Amniotic stem cell (primary cell): Measurements from ENCODE around the gene CASP14.
"Not testable (repeated sequence)": the region's sequence is repeated elsewhere in the genome, so short reads cannot be mapped to it uniquely, and the experiment has no call there.

Experiments used
- DNase-seq: peaks from one replicate; lab custom pipeline; 2025; lab: John Stamatoyannopoulos, UW

CASP14 gene

GRCh38 chr19:15048885-15049541 is at the start of gene CASP14:
CASP14 (plus strand) TSS chr19:15049480; CDS start chr19:15052252, 2,772 bp downstream.
- no peak for DNase-seq

- DNase-seq: no peak
These were observed 41.0 kb upstream of the CASP14 start for GRCh38 chr19:15008308-15008707.

GRCh38 chr19:15010501-15011300 is 38.6 kb upstream of the CASP14 start:
- DNase-seq: no peak

- DNase-seq: no peak
These were observed 34.7 kb upstream of the CASP14 start for GRCh38 chr19:15014579-15014978.

GRCh38 chr19:15015946-15016542 is 33.2 kb upstream of the CASP14 start:
- DNase-seq: no peak

GRCh38 chr19:15018836-15019235 is 30.4 kb upstream of the CASP14 start:
- not testable (repeated sequence) for DNase-seq

GRCh38 chr19:15021286-15022007 is 27.8 kb upstream of the CASP14 start:
- DNase-seq: no peak

DNA sequence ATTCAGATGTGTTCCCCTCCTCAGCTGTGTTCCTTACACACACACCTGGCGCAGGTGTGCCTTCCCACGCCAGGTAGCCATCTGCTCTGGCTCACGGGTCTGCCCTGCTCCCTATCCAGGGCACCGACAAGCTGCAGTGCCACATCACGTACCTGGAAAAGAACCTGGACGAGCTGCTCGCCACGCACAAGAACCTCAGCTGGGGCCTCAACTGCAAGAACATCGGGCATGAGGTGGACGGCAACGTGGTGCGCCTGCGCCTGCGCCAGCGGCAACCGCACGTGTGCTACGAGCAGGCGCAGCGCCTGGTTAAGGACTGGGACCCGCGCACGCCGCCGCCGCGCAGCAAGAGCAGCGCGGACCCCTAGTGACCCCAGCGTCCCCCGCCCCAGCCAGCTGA is 26.5 kb upstream of the CASP14 start:
- DNase-seq: no peak

GRCh38 chr19:15025217-15025616 is 24.1 kb upstream of the CASP14 start:
- DNase-seq: no peak

- DNase-seq: no peak
These were observed 20.8 kb upstream of the CASP14 start for GRCh38 chr19:15028490-15028889.

GRCh38 chr19:15031675-15032074 is 17.6 kb upstream of the CASP14 start:
- DNase-seq: no peak

DNA sequence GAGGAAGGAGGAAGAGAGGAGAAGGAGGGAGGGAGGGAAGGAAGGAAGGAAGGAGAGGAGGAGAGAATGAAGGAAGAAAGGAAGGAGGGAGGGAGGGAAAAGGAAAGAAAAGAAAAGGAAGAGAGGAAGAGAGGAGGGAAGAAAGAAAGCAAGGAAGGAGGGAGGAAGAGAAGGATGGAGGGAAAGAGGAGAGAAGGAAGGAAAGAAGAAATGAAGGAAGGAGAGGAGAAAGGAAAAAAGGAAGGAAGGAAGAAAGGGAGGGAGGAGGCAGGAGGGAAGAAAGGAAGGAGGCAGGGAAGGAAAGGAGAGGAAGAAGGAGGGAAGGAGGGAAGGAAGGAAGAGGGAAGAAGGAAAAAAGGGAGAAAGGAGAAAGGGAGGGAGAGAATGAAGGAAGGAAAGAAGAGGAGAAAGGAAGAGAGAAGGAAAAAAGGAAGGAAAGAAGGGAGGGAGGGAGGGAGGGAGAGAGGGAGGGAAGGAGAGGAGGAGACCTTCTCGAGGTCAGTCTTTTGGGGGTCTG is 13.4 kb upstream of the CASP14 start:
- no peak for DNase-seq

GRCh38 chr19:15037586-15037985 is 11.7 kb upstream of the CASP14 start:
- no peak for DNase-seq

- no peak for DNase-seq
These were observed 11.0 kb upstream of the CASP14 start for GRCh38 chr19:15038294-15038693.

DNA sequence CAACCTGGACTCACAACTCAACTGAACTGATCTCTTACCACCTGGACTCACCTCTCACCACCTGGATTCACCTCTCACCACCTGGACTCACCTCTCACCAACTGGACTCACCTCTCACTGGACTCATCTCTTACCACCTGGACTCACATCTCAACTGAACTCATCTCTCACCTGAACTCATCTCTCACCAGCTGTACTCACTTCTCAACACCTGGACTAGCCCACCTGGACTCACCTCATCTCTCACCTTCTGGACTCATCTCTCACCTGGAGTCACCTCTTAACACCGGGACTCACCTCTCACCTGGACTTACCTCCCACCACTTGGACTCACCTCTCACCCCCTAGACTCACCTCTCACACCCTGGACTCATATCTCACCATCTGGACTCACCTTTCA is 7.3 kb upstream of the CASP14 start:
- no peak for DNase-seq

DNA sequence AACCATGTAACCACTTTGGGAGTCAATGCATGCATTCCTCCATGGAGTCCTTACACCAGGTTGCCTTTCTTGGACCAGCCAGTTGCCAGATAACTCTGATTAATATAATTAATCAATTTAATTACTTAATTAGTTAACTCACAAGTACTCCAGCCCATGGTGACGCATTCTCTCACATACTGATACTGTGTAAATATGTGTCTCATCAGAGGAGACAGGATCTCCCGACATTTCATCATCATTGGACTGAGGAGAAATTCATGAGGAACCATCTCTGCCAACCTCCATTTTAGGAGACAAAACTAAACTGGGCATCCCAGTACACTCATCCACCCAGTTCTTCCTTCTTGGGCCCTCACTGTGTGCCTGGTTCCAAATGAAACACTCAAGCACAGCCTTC is 6.5 kb upstream of the CASP14 start:
- DNase-seq: no peak

GRCh38 chr19:15045506-15045905 is 3.8 kb upstream of the CASP14 start:
- DNase-seq: no peak

- DNase-seq: no peak
These were observed 1.6 kb upstream of the CASP14 start for GRCh38 chr19:15047680-15048079.

DNA sequence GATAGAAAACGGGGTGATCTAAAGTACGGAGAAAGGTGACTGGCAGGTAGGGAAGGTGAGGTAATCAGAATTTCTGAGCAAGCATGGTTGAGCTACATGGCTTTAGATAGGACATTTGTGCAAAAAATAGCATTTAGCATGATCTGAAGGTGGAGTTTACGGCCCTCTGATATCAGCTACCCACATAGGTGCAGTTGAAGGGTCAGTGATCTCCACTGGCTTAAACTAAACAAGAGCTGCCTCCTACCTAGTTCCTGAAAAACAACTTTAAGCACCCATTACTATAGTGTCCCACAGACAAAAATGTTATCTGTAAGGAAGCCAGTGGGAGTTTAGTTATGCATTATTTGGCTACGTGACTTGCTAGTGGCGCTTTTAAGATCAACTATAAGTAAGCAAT is 1.2 kb upstream of the CASP14 start:
- DNase-seq: no peak

DNA sequence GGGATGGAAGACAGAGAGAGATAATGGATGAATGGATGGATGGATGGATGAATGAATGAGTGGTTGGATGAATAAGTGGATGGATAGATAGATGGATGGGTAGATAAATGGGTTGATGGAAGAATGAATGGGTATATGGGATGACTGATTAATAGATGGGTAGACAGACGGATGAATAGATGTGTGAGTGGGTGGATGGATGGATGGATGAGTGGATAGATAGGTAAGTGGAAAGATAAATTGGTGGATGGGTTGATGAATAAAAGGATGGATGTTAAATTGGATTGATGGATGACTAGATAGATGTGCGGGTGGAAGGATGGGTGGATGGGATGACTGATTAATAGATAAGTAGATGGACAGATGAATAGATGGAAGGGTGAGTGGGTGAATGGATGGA is 1.4 kb downstream of the CASP14 start:
- DNase-seq: no peak

DNA sequence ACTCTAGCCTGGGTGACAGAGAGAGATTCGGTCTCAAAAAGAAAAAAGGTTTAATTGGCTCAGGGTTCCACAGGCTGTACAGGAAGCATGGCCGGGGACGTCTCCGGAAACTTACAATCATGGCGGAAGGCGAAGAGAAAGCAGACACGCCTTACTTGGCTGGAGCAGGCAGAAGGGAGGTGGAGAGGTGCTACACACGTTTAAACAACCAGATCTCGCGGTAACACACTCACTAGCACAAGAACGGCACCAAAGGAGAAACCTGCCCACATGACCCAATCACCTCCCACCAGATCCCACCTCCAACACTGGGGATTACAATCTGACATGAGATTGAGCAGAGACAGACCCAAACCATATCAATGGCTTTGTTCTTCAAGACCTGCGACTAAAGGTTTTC is 12.8 kb downstream of the CASP14 start:
- no peak for DNase-seq

- DNase-seq: not testable (repeated sequence)
These were observed 21.1 kb downstream of the CASP14 start for GRCh38 chr19:15070386-15070785.
